H9 (cell line): Measurements from ENCODE around the gene GDPGP1. TPM values are rescaled to one million over a fixed set of nuclear protein-coding genes. Genes with fewer than 3 reads are reported as not detected.

Source experiments
- DNase-seq: peaks from one replicate; pipeline ENCODE4 v3.0.0-alpha.2; 2017
- H2AFZ ChIP-seq: one replicate; pipeline ENCODE4 v1.6.1; 2013; ENCODE audit warnings: mild to moderate bottlenecking, low read length, control low read depth, moderate library complexity
- H2AK5ac ChIP-seq: 2 replicates; pipeline ENCODE4 v1.6.1; 2013; ENCODE audit warnings: low read length, control low read depth, mixed read lengths; ENCODE audit not compliant: insufficient read length
- H2BK120ac ChIP-seq: one replicate; pipeline ENCODE4 v1.6.1; 2013; ENCODE audit warnings: low read depth, mild to moderate bottlenecking, low read length, control low read depth, inconsistent platforms; ENCODE audit not compliant: poor library complexity, severe bottlenecking
- H2BK12ac ChIP-seq: 2 replicates; pipeline ENCODE4 v1.6.1; 2013; ENCODE audit warnings: low read length, control low read depth, mixed read lengths, low read depth; ENCODE audit not compliant: insufficient read length
- H2BK15ac ChIP-seq: 2 replicates; pipeline ENCODE4 v1.6.1; 2013; ENCODE audit warnings: low read depth, low read length, control low read depth
- H2BK20ac ChIP-seq: one replicate; pipeline ENCODE4 v1.6.1; 2013; ENCODE audit warnings: low read depth, mild to moderate bottlenecking, low read length, control low read depth, inconsistent platforms; ENCODE audit not compliant: poor library complexity, severe bottlenecking
- H2BK5ac ChIP-seq: 2 replicates; pipeline ENCODE4 v1.6.1; 2013; ENCODE audit warnings: low read length, control low read depth, mixed read lengths; ENCODE audit not compliant: insufficient read length
- H3K14ac ChIP-seq: 2 replicates; pipeline ENCODE4 v1.6.1; 2013; ENCODE audit warnings: low read length, control low read depth; ENCODE audit not compliant: insufficient read depth
- H3K18ac ChIP-seq: 2 replicates; pipeline ENCODE4 v1.6.1; 2013; ENCODE audit warnings: low read depth, mild to moderate bottlenecking, mixed read lengths, low read length, control low read depth; ENCODE audit not compliant: insufficient read length
- H3K23ac ChIP-seq: 2 replicates; pipeline ENCODE4 v1.6.1; 2013; ENCODE audit warnings: low read length, control low read depth, mixed read lengths, low read depth; ENCODE audit not compliant: insufficient read length
- H3K23me2 ChIP-seq: 2 replicates; pipeline ENCODE4 v1.6.1; 2013; ENCODE audit warnings: low read depth, mild to moderate bottlenecking, mixed read lengths, low read length, control low read depth; ENCODE audit not compliant: insufficient read length, poor library complexity, severe bottlenecking
- H3K27ac ChIP-seq: 2 replicates; pipeline ENCODE4 v1.5.1; 2013; ENCODE audit warnings: low read length, control low read depth, mixed read lengths, low read depth; ENCODE audit not compliant: insufficient read length
- H3K27me3 ChIP-seq: 2 replicates; pipeline ENCODE4 v1.6.1; 2013; ENCODE audit warnings: low read length, control low read depth, inconsistent platforms; ENCODE audit not compliant: insufficient read depth
- H3K4ac ChIP-seq: 2 replicates; pipeline ENCODE4 v1.6.1; 2013; ENCODE audit warnings: low read depth, mild to moderate bottlenecking, control low read depth, inconsistent platforms, low read length, moderate library complexity
- H3K4me1 ChIP-seq: 2 replicates; pipeline ENCODE4 v1.6.1; 2013; ENCODE audit warnings: low read length, control low read depth, inconsistent platforms; ENCODE audit not compliant: insufficient read depth
- H3K4me2 ChIP-seq: 2 replicates; pipeline ENCODE4 v1.6.1; 2013; ENCODE audit warnings: low read length, control low read depth, mixed read lengths; ENCODE audit not compliant: insufficient read length, insufficient read depth
- H3K56ac ChIP-seq: 2 replicates; pipeline ENCODE4 v1.6.1; 2013; ENCODE audit warnings: low read depth, mild to moderate bottlenecking, mixed read lengths, low read length, control low read depth; ENCODE audit not compliant: insufficient read length
- H3K79me1 ChIP-seq: 2 replicates; pipeline ENCODE4 v1.6.1; 2013; ENCODE audit warnings: low read depth, mild to moderate bottlenecking, moderate library complexity, low read length, control low read depth, inconsistent platforms; ENCODE audit not compliant: insufficient read depth, poor library complexity, severe bottlenecking
- H3K79me2 ChIP-seq: 2 replicates; pipeline ENCODE4 v1.6.1; 2013; ENCODE audit warnings: low read length, control low read depth, inconsistent platforms; ENCODE audit not compliant: insufficient read depth
- H3K9ac ChIP-seq: 2 replicates; pipeline ENCODE4 v1.6.1; 2013; ENCODE audit warnings: low read length, control low read depth, mixed read lengths; ENCODE audit not compliant: insufficient read length; ENCODE audit errors: extremely low read depth
- H3K9me3 ChIP-seq: one replicate; pipeline ENCODE4 v1.6.1; 2013; ENCODE audit warnings: low read depth, low read length, inconsistent platforms; ENCODE audit not compliant: control insufficient read depth
- H3T11ph ChIP-seq: one replicate; pipeline ENCODE4 v1.6.1; 2013; ENCODE audit warnings: mild to moderate bottlenecking, low read length, control low read depth, inconsistent platforms
- H4K20me1 ChIP-seq: one replicate; pipeline ENCODE4 v1.6.1; 2013; ENCODE audit not compliant: control insufficient read depth, insufficient read length, insufficient read depth
- H4K5ac ChIP-seq: 2 replicates; pipeline ENCODE4 v1.6.1; 2013; ENCODE audit warnings: low read depth, mild to moderate bottlenecking, mixed read lengths, low read length, control low read depth; ENCODE audit not compliant: insufficient read length
- H4K8ac ChIP-seq: replicated peaks from 2 replicates; pipeline ENCODE4 v1.6.1; 2013; ENCODE audit warnings: low read length, control low read depth, mixed read lengths, low read depth; ENCODE audit not compliant: insufficient read length
- H4K91ac ChIP-seq: 2 replicates; pipeline ENCODE4 v1.6.1; 2013; ENCODE audit warnings: low read depth, mild to moderate bottlenecking, moderate library complexity, mixed read lengths, low read length, control low read depth; ENCODE audit not compliant: insufficient read length
- H3K27ac Mint-ChIP-seq, 3 experiments: 2 replicates in 2 of 3; 3 replicates in 1 of 3; pipeline ENCODE4 v1.8.0; 2020 to 2021; ENCODE audit warnings: mixed read lengths in 3 of 3, mild to moderate bottlenecking in 1 of 3, moderate library complexity in 1 of 3
- H3K27me3 Mint-ChIP-seq: 2 replicates; pipeline ENCODE4 v1.8.0; 2021; ENCODE audit warnings: low read depth, mild to moderate bottlenecking, moderate library complexity, mixed read lengths
- H3K36me3 Mint-ChIP-seq, 3 experiments: 2 replicates in 2 of 3; 3 replicates in 1 of 3; pipeline ENCODE4 v1.8.0; 2020 to 2021; ENCODE audit warnings: low read depth in 3 of 3, mixed read lengths in 3 of 3; ENCODE audit not compliant: insufficient read depth in 1 of 3
- H3K4me1 Mint-ChIP-seq, 2 experiments: 2 replicates each; pipeline ENCODE4 v1.8.0; 2020; ENCODE audit warnings: mixed read lengths in 2 of 2
- H3K4me3 Mint-ChIP-seq, 2 experiments: 2 replicates in 1 of 2; 3 replicates in 1 of 2; pipeline ENCODE4 v1.8.0; 2020 to 2021; ENCODE audit warnings: mild to moderate bottlenecking in 2 of 2, mixed read lengths in 2 of 2, moderate library complexity in 1 of 2
- H3K9me3 Mint-ChIP-seq, 2 experiments: 2 replicates in 1 of 2; 3 replicates in 1 of 2; pipeline ENCODE4 v1.8.0; 2020; ENCODE audit warnings: mild to moderate bottlenecking in 2 of 2, mixed read lengths in 2 of 2, moderate library complexity in 1 of 2
- WGBS: extraction: QIAGEN DNeasy Blood & Tissue Kit; methylation state at CpG from one replicate; pipeline ENCODE4 v1.1.7; 2013; ENCODE audit warnings: missing lambda C conversion rate, low lambda C conversion rate, mixed read lengths; ENCODE audit not compliant: insufficient read length; ENCODE audit errors: extremely low coverage; 5-methylcytosine and 5-hydroxymethylcytosine counted together
- total RNA-seq: library from RNA; stranded (reverse); gene quantifications from 2 replicates; pipeline ENCODE4 v1.2.1, GENCODE V29; 2021
- TF ChIP-seq, protein P1 (sequence below): fragments of 200-600 bp; sonication (generic); conservative IDR thresholded peaks from 3 replicates; pipeline ENCODE4 v1.8.0; 2021; ENCODE audit warnings: antibody characterized with exemption, mild to moderate bottlenecking

Gene GDPGP1
- total RNA-seq, 1 experiment from 2014 or later = 6.7 TPM

DNA sequence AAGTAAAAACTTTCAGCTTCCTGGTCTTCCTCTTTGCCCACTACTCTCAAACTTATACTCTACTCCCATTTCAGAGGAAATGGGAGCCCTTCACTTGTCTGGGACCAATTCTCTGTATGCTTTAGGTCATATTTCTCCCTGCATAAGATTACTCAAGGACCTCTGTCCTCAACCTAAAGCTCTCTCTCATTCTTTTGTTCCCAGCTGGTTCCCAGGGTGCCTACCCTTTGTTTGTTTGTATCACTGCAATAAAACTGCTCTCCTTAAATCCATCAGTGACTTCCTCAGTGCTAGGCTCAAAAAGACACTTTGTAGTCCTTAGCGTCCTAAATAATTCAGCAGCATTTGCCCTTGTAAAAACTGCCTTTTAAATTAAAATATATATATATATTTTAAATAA, 34.4 kb downstream of the GDPGP1 start:
- H3K23ac ChIP-seq = no peak overlapping the region
- no peak overlapping the region for H2BK15ac ChIP-seq
- H2BK120ac ChIP-seq = no peak overlapping the region
- H3K27me3 ChIP-seq = no peaks in the 10 kb centered on the region; the same call in 1 of the 2 replicates
- peaks cover 30 to 57% (median 49%) of the 10 kb centered on the region in 3 experiments; a peak in 6 of 7 replicates for H3K36me3 Mint-ChIP-seq
- no peak overlapping the region for H2AK5ac ChIP-seq
- H2BK12ac ChIP-seq = no peak overlapping the region
- no peak overlapping the region for H3K4me2 ChIP-seq
- peak overlapping the region; percentile 57 to 96; a peak in 4 of 5 replicates for H3K4me3 Mint-ChIP-seq
- peaks cover 8% of the 10 kb centered on the region for H3K23me2 ChIP-seq
- no peak overlapping the region for H3K18ac ChIP-seq
- no peak overlapping the region for H4K91ac ChIP-seq
- no peak overlapping the region for H3K14ac ChIP-seq
- no peaks in the 10 kb centered on the region; the same call in 1 of the 2 replicates for H3K4me1 ChIP-seq
- peaks cover 9% of the 10 kb centered on the region; the same call in 1 of the 2 replicates for H3K79me2 ChIP-seq
- no peak overlapping the region for H3K27ac ChIP-seq
- TF ChIP-seq, protein P1, sequence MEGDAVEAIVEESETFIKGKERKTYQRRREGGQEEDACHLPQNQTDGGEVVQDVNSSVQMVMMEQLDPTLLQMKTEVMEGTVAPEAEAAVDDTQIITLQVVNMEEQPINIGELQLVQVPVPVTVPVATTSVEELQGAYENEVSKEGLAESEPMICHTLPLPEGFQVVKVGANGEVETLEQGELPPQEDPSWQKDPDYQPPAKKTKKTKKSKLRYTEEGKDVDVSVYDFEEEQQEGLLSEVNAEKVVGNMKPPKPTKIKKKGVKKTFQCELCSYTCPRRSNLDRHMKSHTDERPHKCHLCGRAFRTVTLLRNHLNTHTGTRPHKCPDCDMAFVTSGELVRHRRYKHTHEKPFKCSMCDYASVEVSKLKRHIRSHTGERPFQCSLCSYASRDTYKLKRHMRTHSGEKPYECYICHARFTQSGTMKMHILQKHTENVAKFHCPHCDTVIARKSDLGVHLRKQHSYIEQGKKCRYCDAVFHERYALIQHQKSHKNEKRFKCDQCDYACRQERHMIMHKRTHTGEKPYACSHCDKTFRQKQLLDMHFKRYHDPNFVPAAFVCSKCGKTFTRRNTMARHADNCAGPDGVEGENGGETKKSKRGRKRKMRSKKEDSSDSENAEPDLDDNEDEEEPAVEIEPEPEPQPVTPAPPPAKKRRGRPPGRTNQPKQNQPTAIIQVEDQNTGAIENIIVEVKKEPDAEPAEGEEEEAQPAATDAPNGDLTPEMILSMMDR = no peak
- H4K5ac ChIP-seq = no peak overlapping the region
- no peak overlapping the region for H2BK20ac ChIP-seq
- H4K8ac ChIP-seq = no peak overlapping the region
- DNase-seq = no peak
- H4K20me1 ChIP-seq = no peaks in the 10 kb centered on the region
- no peaks in the 10 kb centered on the region for H3K9me3 ChIP-seq
- no peak overlapping the region for H2BK5ac ChIP-seq
- no peak overlapping the region for H3K9ac ChIP-seq
- H3K27me3 Mint-ChIP-seq = no peaks in the 10 kb centered on the region; the same call in 1 of the 2 replicates
- no peak overlapping the region for H3K4ac ChIP-seq
- no peak overlapping the region for H3K56ac ChIP-seq
- H3K4me1 Mint-ChIP-seq = peaks cover 30 to 37% of the 10 kb centered on the region in 2 experiments
- no peak overlapping the region for H2AFZ ChIP-seq
- H3T11ph ChIP-seq = no peak overlapping the region
- peak overlapping the region; percentile 3 to 85 (median 31); a peak in 6 of 7 replicates for H3K27ac Mint-ChIP-seq
- no peaks in the 10 kb centered on the region for H3K79me1 ChIP-seq
- H3K9me3 Mint-ChIP-seq = no peaks in the 10 kb centered on the region
- WGBS = no CpG with 5 or more reads among the region's 1 CpG
